H1 (cell line): ENCODE results near the gene TMEM9B.

ENCODE experiments used
- CHD1 ChIP-seq: IDR thresholded peaks from 2 replicates; pipeline ENCODE4 v1.6.1; 2012; ENCODE audit warnings: low read depth, low read length, improper control_type of control experiment
- CREB1 ChIP-seq: IDR thresholded peaks from 2 replicates; pipeline ENCODE4 v1.6.1; 2012; ENCODE audit warnings: inconsistent platforms
- CTCF ChIP-seq, 3 experiments: IDR thresholded peaks; 1 replicate in 2 of 3; 2 replicates in 1 of 3; pipeline versions ENCODE4 v1.5.1 to v1.6.1; 2011; ENCODE audit warnings: low read length in 3 of 3, mild to moderate bottlenecking in 3 of 3, inconsistent platforms in 2 of 3, low read depth in 1 of 3, moderate library complexity in 1 of 3; ENCODE audit not compliant: insufficient read depth in 1 of 3; ENCODE audit errors: control extremely low read depth in 1 of 3
- EZH2 ChIP-seq: fragments of 200-600 bp; sonication (generic); IDR thresholded peaks from 2 replicates; pipeline ENCODE4 v1.7.1; 2012; ENCODE audit warnings: low read depth, mild to moderate bottlenecking, moderate library complexity, low read length, inconsistent platforms; ENCODE audit not compliant: severe bottlenecking
- GABPA ChIP-seq: IDR thresholded peaks from 2 replicates; pipeline ENCODE4 v1.6.1; 2011; ENCODE audit warnings: mild to moderate bottlenecking, low read length, moderate library complexity, borderline replicate concordance; ENCODE audit not compliant: insufficient read depth
- MAFK ChIP-seq: IDR thresholded peaks from 2 replicates; pipeline ENCODE4 v1.6.1; 2012; ENCODE audit warnings: low read depth, mild to moderate bottlenecking, improper control_type of control experiment, low read length
- POLR2A ChIP-seq, 2 experiments: IDR thresholded peaks; 1 replicate in 1 of 2; 2 replicates in 1 of 2; pipeline ENCODE4 v1.6.1; 2011; ENCODE audit warnings: low read depth in 2 of 2, low read length in 2 of 2, mild to moderate bottlenecking in 2 of 2; ENCODE audit errors: control extremely low read depth in 1 of 2
- POLR2AphosphoS5 ChIP-seq: IDR thresholded peaks from 2 replicates; pipeline ENCODE4 v1.6.1; 2011; ENCODE audit warnings: low read depth, low read length
- RXRA ChIP-seq: IDR thresholded peaks from 2 replicates; pipeline ENCODE4 v1.6.1; 2011; ENCODE audit warnings: low read depth, mild to moderate bottlenecking, low read length, moderate library complexity; ENCODE audit not compliant: insufficient read depth
- USF2 ChIP-seq: IDR thresholded peaks from 2 replicates; pipeline ENCODE4 v1.6.1; 2011; ENCODE audit warnings: low read length, improper control_type of control experiment
- ZNF274 ChIP-seq: IDR thresholded peaks from 2 replicates; pipeline ENCODE4 v1.7.0; 2012; ENCODE audit warnings: low read length, borderline replicate concordance; ENCODE audit errors: extremely low read depth

GRCh38 chr11:8928205-8928604 is 36.0 kb downstream of the TMEM9B start:
- TF ChIP-seq USF2 (no peak), CTCF (IDR thresholded peaks at IDR 0.05; ENCODE audit: control extremely low read depth in 1 of 3, insufficient read depth in 1 of 3, low read depth in 1 of 3, low read length in 3 of 3) (no peak), EZH2 (no peak), CREB1 (no peak), ZNF274 (no peak), POLR2AphosphoS5 (no peak), MAFK (no peak), CHD1 (no peak), GABPA (no peak), POLR2A (IDR thresholded peaks at IDR 0.05; ENCODE audit: control extremely low read depth in 1 of 2, low read depth in 2 of 2, low read length in 2 of 2) (no peak), RXRA (no peak)
